OCI-LY1 (cell line): ENCODE results near the gene TLR9.

Experiments
- H2AFZ ChIP-seq: fragments of 200-600 bp; sonication (generic), shearing (Covaris generic); 2 replicates; pipeline ENCODE4 v1.6.0; 2014; ENCODE audit warnings: antibody characterized with exemption, mild to moderate bottlenecking, low read length
- H3F3A ChIP-seq: fragments of 200-600 bp; sonication (generic), shearing (Covaris generic); 2 replicates; pipeline ENCODE4 v1.6.0; 2014; ENCODE audit warnings: mild to moderate bottlenecking, antibody characterized with exemption, low read length, moderate library complexity; ENCODE audit not compliant: insufficient read depth
- H3K27ac ChIP-seq: fragments of 200-600 bp; sonication (generic); 2 replicates; pipeline ENCODE4 v1.5.1; 2014; ENCODE audit warnings: low read length, mixed run types, mild to moderate bottlenecking, low read depth; ENCODE audit not compliant: poor library complexity, severe bottlenecking
- H3K27me3 ChIP-seq: fragments of 200-600 bp; sonication (generic); 2 replicates; pipeline ENCODE4 v1.6.0; 2014; ENCODE audit warnings: antibody characterized with exemption, mild to moderate bottlenecking, low read length, moderate library complexity; ENCODE audit not compliant: insufficient read depth
- H3K36me3 ChIP-seq: fragments of 200-600 bp; sonication (generic); 2 replicates; pipeline ENCODE4 v1.6.1; 2014; ENCODE audit warnings: mild to moderate bottlenecking, antibody characterized with exemption, low read length, moderate library complexity, mixed read lengths; ENCODE audit not compliant: insufficient read depth
- H3K4me1 ChIP-seq: fragments of 200-600 bp; sonication (generic); 2 replicates; pipeline ENCODE4 v1.5.1; 2014; ENCODE audit warnings: mild to moderate bottlenecking, low read length, moderate library complexity; ENCODE audit not compliant: insufficient read depth, severe bottlenecking
- H3K4me2 ChIP-seq: fragments of 200-600 bp; sonication (generic), shearing (Covaris generic); 2 replicates; pipeline ENCODE4 v1.6.1; 2014; ENCODE audit warnings: low read length
- H3K4me3 ChIP-seq: fragments of 200-600 bp; sonication (generic); 2 replicates; pipeline ENCODE4 v1.5.1; 2014; ENCODE audit warnings: low read length, low read depth, mild to moderate bottlenecking, mixed read lengths; ENCODE audit not compliant: poor library complexity, severe bottlenecking
- H3K79me2 ChIP-seq: fragments of 200-600 bp; shearing (Covaris generic); 2 replicates; pipeline ENCODE4 v1.6.1; 2016; ENCODE audit warnings: mixed run types, low read length, mixed read lengths; ENCODE audit not compliant: insufficient read depth
- H3K9ac ChIP-seq: fragments of 200-600 bp; sonication (generic), shearing (Covaris generic); 2 replicates; pipeline ENCODE4 v1.6.1; 2014; ENCODE audit warnings: mild to moderate bottlenecking, low read length, mixed read lengths
- H3K9me2 ChIP-seq: fragments of 200-600 bp; sonication (generic), shearing (Covaris generic); 2 replicates; pipeline ENCODE4 v1.6.1; 2014; ENCODE audit warnings: low read depth, mild to moderate bottlenecking, low read length, mixed read lengths
- H3K9me3 ChIP-seq: fragments of 200-600 bp; shearing (Covaris generic); 2 replicates; pipeline ENCODE4 v1.6.1; 2014; ENCODE audit warnings: low read length, mixed read lengths
- H4K20me1 ChIP-seq: fragments of 200-600 bp; sonication (generic), shearing (Covaris generic); 2 replicates; pipeline ENCODE4 v1.6.0; 2016; ENCODE audit warnings: mild to moderate bottlenecking, low read length; ENCODE audit not compliant: insufficient read depth
- EZH2 ChIP-seq: fragments of 200-600 bp; sonication (generic), shearing (Covaris generic); IDR thresholded peaks from 2 replicates; pipeline ENCODE4 v1.8.0; 2017; ENCODE audit warnings: borderline replicate concordance, mixed run types, mild to moderate bottlenecking, antibody characterized with exemption, low read length, moderate library complexity, mixed read lengths
- TF ChIP-seq, protein P1 (sequence below): fragments of 200-600 bp; sonication (generic), shearing (Covaris generic); IDR thresholded peaks from 2 replicates; pipeline ENCODE4 v1.5.1; 2017; ENCODE audit warnings: mild to moderate bottlenecking, antibody characterized with exemption, low read length, moderate library complexity, mixed read lengths

Gene TLR9

GRCh38 chr3:52233968-52234367, 8.5 kb upstream of the TLR9 start:
- H3K4me1 ChIP-seq: peaks cover 30% of the 10 kb centered on the region
- no peak overlapping the region for H3K4me2 ChIP-seq
- H3F3A ChIP-seq: no peaks in the 10 kb centered on the region
- peaks cover 8% of the 10 kb centered on the region for H3K79me2 ChIP-seq
- no peak for TF ChIP-seq EZH2
- TF ChIP-seq, protein P1, sequence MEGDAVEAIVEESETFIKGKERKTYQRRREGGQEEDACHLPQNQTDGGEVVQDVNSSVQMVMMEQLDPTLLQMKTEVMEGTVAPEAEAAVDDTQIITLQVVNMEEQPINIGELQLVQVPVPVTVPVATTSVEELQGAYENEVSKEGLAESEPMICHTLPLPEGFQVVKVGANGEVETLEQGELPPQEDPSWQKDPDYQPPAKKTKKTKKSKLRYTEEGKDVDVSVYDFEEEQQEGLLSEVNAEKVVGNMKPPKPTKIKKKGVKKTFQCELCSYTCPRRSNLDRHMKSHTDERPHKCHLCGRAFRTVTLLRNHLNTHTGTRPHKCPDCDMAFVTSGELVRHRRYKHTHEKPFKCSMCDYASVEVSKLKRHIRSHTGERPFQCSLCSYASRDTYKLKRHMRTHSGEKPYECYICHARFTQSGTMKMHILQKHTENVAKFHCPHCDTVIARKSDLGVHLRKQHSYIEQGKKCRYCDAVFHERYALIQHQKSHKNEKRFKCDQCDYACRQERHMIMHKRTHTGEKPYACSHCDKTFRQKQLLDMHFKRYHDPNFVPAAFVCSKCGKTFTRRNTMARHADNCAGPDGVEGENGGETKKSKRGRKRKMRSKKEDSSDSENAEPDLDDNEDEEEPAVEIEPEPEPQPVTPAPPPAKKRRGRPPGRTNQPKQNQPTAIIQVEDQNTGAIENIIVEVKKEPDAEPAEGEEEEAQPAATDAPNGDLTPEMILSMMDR: no peak
- H3K9me2 ChIP-seq: no peaks in the 10 kb centered on the region
- H3K9ac ChIP-seq: no peak overlapping the region
- no peaks in the 10 kb centered on the region for H3K27me3 ChIP-seq
- H3K36me3 ChIP-seq: peaks cover 30% of the 10 kb centered on the region; the same call in 1 of the 2 replicates
- H3K27ac ChIP-seq: no peak overlapping the region
- H2AFZ ChIP-seq: no peak overlapping the region
- H3K9me3 ChIP-seq: no peaks in the 10 kb centered on the region
- H4K20me1 ChIP-seq: no peaks in the 10 kb centered on the region
- H3K4me3 ChIP-seq: no peak overlapping the region

- Histone ChIP-seq H3K27ac (no peak overlapping the region), H3K4me1 (peaks cover 28% of the 10 kb centered on the region), H4K20me1 (no peaks in the 10 kb centered on the region), H3K9ac (no peak overlapping the region), H3K9me2 (no peaks in the 10 kb centered on the region), H3K27me3 (no peaks in the 10 kb centered on the region), H3K79me2 (peaks cover 4% of the 10 kb centered on the region), H3F3A (no peaks in the 10 kb centered on the region), H3K9me3 (no peaks in the 10 kb centered on the region), H3K4me3 (no peak overlapping the region), H3K4me2 (no peak overlapping the region), H3K36me3 (peaks cover 34% of the 10 kb centered on the region; the same call in 1 of the 2 replicates), H2AFZ (no peak overlapping the region)
- no peak for TF ChIP-seq EZH2
- TF ChIP-seq, protein P1: no peak
These were observed 7.7 kb upstream of the TLR9 start for GRCh38 chr3:52233108-52233591.

GRCh38 chr3:52232279-52233107, 7.0 kb upstream of the TLR9 start:
- Histone ChIP-seq H3K79me2 (no peaks in the 10 kb centered on the region), H3K27ac (peak overlapping the region; percentile 17), H3K9ac (no peak overlapping the region; the same call in 1 of the 2 replicates), H3F3A (no peaks in the 10 kb centered on the region), H3K4me1 (peaks cover 21% of the 10 kb centered on the region), H3K4me3 (no peak overlapping the region), H3K27me3 (no peaks in the 10 kb centered on the region), H3K9me2 (no peaks in the 10 kb centered on the region), H2AFZ (no peak overlapping the region), H3K9me3 (no peaks in the 10 kb centered on the region), H3K4me2 (no peak overlapping the region; the same call in 1 of the 2 replicates), H4K20me1 (no peaks in the 10 kb centered on the region), H3K36me3 (peaks cover 34% of the 10 kb centered on the region; the same call in 1 of the 2 replicates)
- no peak for TF ChIP-seq EZH2
- TF ChIP-seq, protein P1: peak; percentile 33; the same call in 1 of the 2 replicates
